ENCODE measurements around the gene GATAD2A. TPM values are rescaled to one million over a fixed set of nuclear protein-coding genes. Genes with fewer than 3 reads are reported as not detected.

GATAD2A gene
- total RNA-seq, 3 donors from 2014 or later = 89.3 to 117 (median 107) TPM

GRCh38 chr19:19514881-19515641 lies 109.6 kb downstream of the GATAD2A start, which contains the start of gene TSSK6:
Gene TSSK6 (minus strand): TSS chr19:19515548. CDS start chr19:19515427, 121 bp downstream.
- H3K36me3 ChIP-seq (ENCODE audit: low read depth) = no peaks in the 10 kb centered on the region
- DNase-seq = peak in 1 of 3 donors; percentile 67
- H3K9me3 ChIP-seq = no peaks in the 10 kb centered on the region
- TF ChIP-seq CTCF (IDR thresholded peaks at IDR 0.05) = no peak
- intact Hi-C loops (cut with DNase I, micrococcal nuclease) = no loop called here
- no peak for ATAC-seq
- H3K4me3 ChIP-seq = peak within 1 kb of the TSS; percentile 59
- peaks cover 19% of the 10 kb centered on the region for H3K4me1 ChIP-seq (ENCODE audit: low read depth)

- TF ChIP-seq CTCF (IDR thresholded peaks at IDR 0.05) = no peak
- Histone ChIP-seq H3K4me3 (peak within 1 kb of the TSS; percentile 59), H3K36me3 (ENCODE audit: low read depth) (no peaks in the 10 kb centered on the region), H3K4me1 (ENCODE audit: low read depth) (peaks cover 19% of the 10 kb centered on the region), H3K9me3 (no peaks in the 10 kb centered on the region)
- DNase-seq (peak; percentile 93 to 98 (median 97)), ATAC-seq (peak; percentile 96)
- intact Hi-C loops (cut with DNase I, micrococcal nuclease) = no loop called here
These were observed 110.4 kb downstream of the GATAD2A start, which contains the start of gene NDUFA13 for GRCh38 chr19:19515642-19516519. Gene NDUFA13 (plus strand): TSS chr19:19516225. CDS start chr19:19516239, 14 bp downstream.

- H3K4me1 ChIP-seq (ENCODE audit: low read depth) = peaks cover 16% of the 10 kb centered on the region
- TF ChIP-seq CTCF (IDR thresholded peaks at IDR 0.05) = no peak
- intact Hi-C loops (cut with DNase I, micrococcal nuclease) = no loop called here
These were observed 111.8 kb downstream of the GATAD2A start for GRCh38 chr19:19517235-19517619.

GRCh38 chr19:19520989-19521388 lies 115.5 kb downstream of the GATAD2A start:
- Histone ChIP-seq H3K4me3 (no peak overlapping the region), H3K4me1 (ENCODE audit: low read depth) (peaks cover 10% of the 10 kb centered on the region), H3K9me3 (no peaks in the 10 kb centered on the region), H3K36me3 (ENCODE audit: low read depth) (no peaks in the 10 kb centered on the region)
- DNase-seq = no peak
- ATAC-seq = no peak
- no peak for TF ChIP-seq CTCF (IDR thresholded peaks at IDR 0.05)
- intact Hi-C loops (cut with DNase I, micrococcal nuclease) = no loop called here

More at GRCh38 chr19:19517235-19517619, 111.8 kb downstream of the GATAD2A start:
- Histone ChIP-seq H3K36me3 (ENCODE audit: low read depth) (no peaks in the 10 kb centered on the region), H3K4me3 (no peak overlapping the region), H3K9me3 (no peaks in the 10 kb centered on the region)
- ATAC-seq = no peak
- DNase-seq = no peak

GRCh38 chr19:19523177-19523576 lies 117.7 kb downstream of the GATAD2A start:
- ATAC-seq (no peak), DNase-seq (no peak)
- intact Hi-C loops (cut with DNase I, micrococcal nuclease) = no loop called here
- Histone ChIP-seq H3K9me3 (no peaks in the 10 kb centered on the region), H3K4me1 (ENCODE audit: low read depth) (peaks cover 3% of the 10 kb centered on the region), H3K4me3 (no peak overlapping the region), H3K36me3 (ENCODE audit: low read depth) (no peaks in the 10 kb centered on the region)
- TF ChIP-seq CTCF (IDR thresholded peaks at IDR 0.05) = no peak

Measured in mucosa of descending colon (tissue), 3 donors.